GM19397 (cell line): ENCODE data around the gene ZDHHC16.

Source experiments
- ATAC-seq: cut with Tn5 transposase; IDR thresholded peaks from one replicate; pipeline ENCODE4 v1.9.1; 2021; ENCODE audit warnings: mild to moderate bottlenecking, moderate library complexity; ENCODE audit not compliant: unreplicated experiment

ZDHHC16 gene

DNA sequence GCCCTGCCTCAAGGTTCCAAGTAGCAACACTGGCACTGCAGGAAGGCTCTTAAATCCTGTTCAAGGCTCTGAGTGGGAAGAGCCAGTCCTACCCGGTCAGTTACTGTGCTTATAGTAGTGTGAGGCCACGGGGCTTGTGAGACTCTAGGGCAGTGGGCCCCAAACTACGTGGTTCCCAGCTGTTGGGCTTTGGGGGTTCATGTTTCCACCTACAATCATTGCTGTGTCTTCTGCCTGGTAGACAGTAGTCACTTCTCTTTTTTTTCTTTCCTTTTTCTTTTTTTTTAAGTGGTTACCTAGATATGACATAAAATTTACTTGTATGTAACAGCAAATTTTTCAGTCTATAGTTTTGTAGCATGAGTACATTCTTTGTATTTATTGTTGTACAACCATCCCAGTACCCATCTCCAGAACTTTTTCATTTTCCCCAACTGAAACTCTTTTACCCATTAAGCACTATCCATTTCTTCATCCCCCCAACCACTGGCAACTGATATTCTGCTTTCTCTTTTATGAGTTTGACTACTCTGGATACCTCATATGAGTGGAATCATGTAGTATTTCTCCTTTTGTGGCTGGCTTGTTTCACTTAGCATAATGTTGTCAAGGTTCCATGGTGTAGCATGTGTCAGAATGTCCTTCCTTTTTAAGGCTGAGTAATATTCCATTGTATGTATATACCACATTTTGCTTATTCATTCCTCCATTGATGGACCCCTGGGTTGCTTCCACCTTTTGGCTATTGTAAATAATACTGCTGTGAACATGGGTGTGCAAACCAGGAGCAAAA lies 60.4 kb downstream of the ZDHHC16 start:
- no peak for ATAC-seq
